Measurements from ENCODE around the gene ZNF804A.
A peak's percentile ranks its signal among the peaks of the same experiment; 100 is the strongest.
"Not testable (repeated sequence)": the region's sequence is repeated elsewhere in the genome, so short reads cannot be mapped to it uniquely, and the experiment has no call there.

Gene ZNF804A

DNA sequence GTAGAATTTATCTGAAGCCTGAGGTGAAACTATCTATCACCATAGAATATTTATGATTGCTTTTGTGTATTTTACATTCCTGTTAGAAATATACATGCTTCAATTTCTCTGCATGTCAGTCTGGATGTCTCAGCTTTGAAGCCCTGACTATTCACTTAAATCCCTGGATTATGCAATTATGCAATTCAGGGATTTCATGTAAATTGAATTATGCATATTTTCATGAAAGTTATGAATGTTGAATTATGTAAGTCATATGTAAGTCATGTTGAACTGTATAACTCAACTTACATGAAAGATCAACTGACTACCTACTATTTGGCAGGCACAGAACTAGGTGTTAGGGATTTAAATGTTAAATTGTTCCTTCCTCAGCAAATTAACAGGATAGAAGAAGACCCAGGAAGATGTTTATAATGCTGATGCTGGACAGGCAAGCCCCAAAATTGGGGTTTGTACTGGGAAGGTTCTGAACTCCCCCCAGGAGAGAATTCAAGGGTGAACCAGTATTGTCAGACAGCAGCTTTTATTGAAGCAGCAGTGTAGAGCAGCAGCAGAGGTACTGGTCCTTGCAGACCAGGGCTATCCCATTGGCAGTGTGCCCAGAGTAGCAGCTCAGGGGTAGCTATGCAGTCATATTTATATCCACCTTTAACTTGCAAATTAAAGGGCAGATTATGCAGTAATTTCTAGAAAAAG, 236.5 kb downstream of the ZNF804A start:
- DNase-seq = no peak

DNA sequence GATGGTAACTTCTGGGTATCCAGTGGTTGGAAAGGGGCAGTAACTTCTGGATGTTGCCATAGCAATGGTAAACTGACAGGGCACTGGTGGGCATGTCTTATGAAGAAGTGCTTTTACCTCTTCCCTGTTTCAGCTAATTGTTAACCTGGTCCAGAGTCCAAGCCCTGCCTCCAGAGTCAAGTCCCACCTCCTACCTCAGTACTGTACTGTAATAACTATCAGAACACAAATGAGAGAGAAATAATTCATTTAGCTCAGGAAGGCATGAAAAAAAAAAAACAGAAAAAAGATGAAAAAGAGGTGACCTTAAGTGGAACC, 237.0 kb downstream of the ZNF804A start:
- no peak for DNase-seq

DNA sequence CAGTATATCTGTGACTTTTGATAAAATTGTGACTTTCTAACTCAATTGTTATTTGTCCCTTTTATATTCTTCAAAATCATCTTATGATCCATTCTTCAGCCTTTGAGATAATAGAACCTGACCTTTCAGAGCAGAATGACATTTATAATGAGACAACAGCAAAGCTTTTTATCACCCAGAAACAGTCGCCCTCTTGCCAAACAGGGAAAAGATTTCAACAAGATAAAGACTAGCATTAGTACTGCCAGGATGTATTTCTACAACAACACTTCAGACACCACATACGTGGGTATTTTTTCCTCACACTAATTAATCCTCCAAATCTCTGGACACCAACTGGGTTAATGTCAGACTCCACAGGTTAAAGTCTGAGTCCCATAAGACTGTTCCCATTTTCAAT, 249.0 kb downstream of the ZNF804A start:
- DNase-seq = no peak

DNA sequence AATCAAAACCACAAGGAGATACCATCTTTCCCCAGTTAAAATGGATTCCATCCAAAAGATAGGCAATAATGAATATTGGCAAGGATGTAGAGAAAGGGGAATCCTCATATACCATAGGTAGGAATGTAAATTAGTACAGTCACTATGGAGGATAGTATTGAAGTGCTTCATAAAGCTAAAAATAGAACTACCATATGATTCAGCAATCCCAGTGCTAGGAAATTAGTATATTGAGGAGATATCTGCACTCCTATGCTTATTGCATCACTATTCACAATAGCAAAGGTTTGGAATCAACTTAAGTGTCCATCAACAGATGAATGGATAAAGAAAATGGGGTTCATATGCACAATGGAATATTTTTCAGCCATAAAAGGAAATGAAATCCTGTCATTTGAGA, 251.2 kb downstream of the ZNF804A start:
- no peak for DNase-seq

DNA sequence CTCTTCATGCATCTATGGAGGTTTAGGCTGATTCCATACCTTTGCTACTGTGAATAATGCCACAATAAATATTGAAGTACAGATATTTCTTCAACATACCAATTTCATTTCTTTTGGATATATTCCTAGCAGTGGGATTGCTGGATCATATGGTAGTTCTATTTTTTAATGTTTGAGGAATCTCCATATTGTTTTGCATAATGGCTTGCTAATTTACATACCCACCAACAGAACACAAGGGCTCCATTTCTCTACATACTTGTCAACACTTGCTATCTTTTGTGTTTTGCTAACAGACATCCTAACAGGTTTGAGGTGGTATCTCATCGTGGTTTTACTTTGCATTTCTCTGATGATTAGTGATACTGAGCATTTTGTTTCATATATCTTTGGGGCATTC, 253.2 kb downstream of the ZNF804A start:
- no peak for DNase-seq

DNA sequence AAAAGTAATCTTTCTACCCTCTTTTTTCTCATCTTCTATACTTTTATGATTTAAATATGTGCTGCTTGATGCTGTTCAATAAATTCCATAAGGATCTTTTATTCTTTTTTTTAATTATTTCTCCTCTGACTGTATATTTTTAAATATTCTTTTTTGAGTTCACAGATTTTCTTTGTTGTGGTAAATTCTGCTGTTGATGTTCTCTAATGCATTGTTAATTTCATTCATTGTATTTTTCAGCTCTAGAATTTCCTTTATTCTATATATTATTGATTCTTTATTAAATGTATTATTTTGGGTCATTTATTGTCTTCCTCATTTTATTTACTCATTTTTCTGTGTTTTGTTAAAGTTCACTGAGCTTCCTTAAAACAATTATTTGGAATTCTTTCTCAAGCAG, 260.9 kb downstream of the ZNF804A start:
- DNase-seq = no peak

DNA sequence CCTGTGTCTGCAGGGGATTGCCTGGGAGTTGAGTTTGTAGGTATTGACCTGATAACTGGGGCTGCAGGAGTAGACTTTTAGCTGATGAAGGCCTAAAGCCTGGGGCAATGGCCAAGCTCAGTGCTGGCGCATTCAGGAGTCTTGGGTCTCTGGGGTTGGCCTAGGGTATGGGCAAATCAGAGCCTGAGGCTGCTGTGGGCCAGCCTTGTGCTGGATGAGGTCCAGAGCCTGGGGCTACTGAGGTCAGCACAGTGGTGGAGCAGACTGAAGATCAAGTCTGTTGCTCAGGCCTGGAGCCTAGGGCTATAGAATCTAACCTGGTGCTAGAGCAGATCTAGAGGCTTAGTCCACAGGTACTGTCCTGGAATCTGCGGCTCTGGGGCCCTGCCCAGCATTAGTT, 262.4 kb downstream of the ZNF804A start:
- no peak for DNase-seq

DNA sequence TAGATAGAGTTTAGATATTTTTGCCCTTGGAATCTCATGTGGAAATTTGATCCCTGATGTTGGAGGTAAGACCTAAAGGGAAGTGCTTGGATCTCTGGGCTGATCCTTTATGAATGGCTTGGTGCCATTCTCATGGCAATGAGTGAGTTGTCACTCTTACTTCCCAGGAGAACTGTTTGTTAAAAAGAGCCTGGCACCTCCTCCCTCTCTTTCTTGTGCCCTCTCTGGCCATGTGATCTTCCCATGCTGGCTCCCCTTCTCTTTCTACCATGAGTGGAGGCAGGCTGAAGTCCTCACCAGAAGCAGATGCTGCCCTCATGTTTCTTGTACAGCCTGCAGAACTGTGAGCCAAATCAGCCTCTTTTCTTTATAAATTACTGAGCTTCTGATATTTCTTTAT, 276.9 kb downstream of the ZNF804A start:
- DNase-seq = no peak

DNA sequence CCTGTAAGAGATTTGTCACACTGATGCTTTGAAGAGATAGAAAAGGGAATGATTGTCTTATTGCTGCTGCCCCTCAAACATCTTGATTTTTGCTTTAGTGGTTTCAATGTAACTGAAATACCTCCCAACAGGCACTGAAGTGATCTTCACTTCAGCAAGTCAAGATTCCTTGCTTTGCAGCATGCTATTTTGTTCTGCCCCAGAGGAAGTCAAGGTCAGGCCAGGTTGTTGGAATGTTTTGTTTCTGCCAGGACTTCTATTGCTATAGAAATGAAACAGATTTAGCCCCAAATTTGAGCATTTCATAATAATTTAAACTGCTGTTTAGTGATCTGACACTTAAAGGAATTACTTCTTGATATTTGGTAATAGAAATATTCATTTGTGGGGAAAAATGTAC, 277.6 kb downstream of the ZNF804A start:
- DNase-seq = no peak

DNA sequence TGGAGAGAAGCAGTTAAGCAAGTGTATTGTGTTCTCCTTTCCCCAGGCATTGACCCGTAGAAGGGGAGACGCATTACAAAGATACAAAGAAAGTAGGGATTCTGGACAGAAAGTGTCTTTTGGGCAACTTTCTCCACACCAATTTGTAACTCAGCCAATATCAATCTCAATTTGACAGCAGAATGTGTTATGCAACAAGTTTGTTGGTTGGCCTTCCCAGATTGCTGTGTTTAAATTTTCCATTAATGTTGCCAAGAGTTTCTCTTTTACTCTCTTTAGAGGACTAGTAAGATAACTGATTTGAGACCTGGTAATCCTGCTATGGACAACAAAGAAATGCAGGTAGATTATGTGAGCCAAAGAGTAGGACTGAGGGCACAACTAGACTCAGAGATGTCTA, 279.6 kb downstream of the ZNF804A start:
- DNase-seq = no peak

DNA sequence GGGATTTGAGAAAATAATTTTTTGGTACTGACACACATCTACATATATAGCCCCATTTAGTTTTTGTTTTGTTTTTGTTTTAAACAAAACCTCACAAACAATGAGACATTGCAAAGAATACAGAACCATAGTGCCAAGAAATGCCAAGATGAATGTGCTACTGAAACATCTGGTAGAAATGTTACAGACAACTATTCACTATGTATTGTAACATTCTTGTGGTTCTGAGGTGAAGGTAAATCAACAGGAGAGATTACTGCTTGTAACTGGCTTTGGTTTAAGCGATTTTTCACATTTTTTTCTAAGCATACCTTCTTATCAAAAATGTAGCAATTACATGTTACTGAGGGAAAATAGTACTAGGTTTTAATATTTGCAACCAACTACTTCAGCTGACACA, 281.3 kb downstream of the ZNF804A start:
- no peak for DNase-seq

DNA sequence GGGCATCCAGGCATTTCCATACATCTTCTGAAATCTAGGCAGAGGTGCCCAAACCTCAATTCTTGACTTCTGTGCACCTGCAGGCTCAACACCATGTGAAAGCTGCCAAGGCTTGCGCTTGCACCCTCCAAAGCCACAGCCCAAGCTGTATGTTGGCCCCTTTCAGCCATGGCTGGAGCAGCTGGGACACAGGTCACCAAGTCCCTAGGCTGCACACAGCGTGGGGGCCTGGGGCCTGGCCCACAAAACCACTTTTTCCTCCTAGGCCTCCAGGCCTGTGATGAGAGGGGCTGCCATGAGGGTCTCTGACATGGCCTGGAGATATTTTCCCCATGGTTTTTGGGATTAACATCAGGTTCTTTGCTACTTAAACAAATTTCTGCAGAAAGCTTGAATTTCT, 288.3 kb downstream of the ZNF804A start:
- not testable (repeated sequence) for DNase-seq

DNA sequence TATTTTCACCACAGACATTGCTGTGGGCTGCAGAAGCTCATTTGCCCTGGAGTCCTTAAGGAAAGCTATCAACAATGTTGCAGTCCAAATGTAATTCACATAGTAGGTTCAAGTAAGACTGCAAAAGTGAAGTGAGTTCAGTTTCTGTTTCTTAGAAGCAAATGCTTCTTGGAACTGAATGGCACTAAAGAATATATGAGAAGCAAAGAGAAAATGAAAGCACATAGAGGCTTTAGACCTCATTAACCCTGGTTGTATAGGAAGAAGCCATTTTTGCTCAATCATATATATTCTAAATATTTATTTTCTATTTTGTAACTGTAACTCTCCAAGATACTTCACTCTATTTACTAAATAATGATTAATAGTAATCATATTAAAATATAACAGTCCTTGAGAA, 292.0 kb downstream of the ZNF804A start:
- DNase-seq = no peak

DNA sequence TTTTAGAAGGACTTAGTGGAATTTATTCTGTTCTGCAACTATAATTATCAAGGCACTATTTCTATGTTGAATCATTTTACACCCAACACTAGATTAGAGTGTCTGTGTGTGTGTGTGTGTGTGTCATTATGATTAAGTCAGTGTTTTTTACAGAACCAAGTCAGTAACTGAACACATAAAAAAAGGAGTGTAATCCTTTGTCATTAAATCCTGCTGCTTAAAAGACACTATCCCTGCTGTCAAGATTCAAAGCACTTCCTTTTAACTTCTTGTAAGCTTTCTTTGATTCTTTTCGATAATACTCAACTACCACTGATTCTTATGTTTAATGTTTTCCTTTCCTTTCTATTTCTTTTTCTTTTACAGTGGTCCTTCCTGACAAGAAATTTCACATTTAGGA, 306.7 kb downstream of the ZNF804A start:
- DNase-seq = no peak

DNA sequence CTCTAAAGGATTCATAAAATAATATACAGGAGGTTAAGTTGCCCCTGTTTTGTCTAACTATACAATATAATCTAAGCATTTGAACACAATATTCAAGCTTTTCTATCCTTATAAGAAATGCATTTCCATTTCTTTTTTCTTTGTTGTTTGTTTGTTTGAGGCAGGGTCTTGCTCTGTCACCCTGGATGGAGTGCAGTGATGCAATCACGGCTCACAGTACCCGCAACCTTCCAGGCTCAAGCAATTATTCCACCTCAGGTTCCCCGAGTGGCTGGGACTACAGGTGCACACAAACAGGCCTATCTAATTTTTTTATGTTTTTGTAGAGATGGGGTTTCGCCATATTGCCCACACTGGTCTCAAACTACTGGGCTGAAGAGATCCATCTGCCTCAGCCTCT, 307.8 kb downstream of the ZNF804A start:
- DNase-seq = no peak

DNA sequence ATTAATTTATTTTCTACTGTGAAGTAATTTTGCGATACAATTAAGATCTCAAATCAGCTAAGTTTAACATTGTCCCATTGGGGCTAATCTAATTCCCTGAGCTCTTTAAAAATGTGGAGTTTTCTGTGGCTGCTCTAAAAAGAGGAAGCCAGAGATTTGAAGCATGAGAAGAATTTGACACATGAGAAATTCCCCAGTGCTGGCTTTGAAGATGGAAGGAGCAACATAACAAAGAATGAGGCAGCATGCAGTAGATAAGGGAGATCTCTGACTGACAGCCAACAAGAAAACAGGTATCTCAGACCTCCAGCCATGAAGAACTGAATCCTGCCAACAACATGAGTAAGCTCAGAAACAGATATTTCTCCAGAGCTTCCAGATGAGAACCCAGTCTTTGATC, 308.4 kb downstream of the ZNF804A start:
- peak in 1 of 3 donors; percentile 7 for DNase-seq

DNA sequence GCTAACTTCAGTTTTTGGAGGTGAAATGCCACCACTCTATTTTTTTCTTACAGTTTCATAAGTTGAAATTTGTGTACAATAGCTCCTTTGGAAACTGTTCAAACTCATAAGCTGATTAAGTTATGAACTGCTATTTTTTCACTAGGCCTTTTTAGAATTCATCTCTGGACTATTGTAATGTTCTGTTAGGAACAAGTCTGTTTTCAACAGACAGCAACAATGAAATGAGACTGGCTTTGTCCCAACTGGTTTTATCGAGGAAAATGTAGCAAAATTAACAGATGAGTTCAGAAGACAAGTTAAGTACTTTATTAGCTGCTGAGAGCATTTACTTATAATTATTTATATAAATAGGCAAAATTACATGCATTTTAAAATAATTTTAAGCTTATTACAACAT, 310.6 kb downstream of the ZNF804A start:
- DNase-seq = no peak

DNA sequence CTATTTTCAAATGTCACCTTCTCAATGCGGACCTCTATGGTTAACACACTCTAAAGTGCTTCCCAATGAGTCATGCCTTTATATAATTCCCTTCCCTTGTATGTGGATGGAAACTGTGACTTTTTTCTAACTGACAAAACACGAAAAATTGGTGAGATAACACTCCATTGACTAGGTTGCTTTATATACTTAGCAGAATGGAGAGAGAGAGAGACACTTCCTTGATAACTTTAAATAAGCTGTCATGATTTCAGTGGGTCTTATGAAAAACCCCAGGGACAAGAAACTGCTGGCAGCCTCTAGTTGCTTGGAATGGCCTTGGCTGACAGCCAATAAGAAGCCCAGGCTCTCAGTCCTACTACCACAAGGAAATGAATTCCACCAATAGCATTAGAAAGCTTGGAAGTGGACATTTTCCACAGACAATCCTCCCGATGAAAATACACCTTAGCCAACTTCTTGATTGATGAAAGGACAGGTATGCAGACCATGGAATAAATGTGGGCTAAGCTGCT, 322.2 kb downstream of the ZNF804A start:
- DNase-seq = no peak

DNA sequence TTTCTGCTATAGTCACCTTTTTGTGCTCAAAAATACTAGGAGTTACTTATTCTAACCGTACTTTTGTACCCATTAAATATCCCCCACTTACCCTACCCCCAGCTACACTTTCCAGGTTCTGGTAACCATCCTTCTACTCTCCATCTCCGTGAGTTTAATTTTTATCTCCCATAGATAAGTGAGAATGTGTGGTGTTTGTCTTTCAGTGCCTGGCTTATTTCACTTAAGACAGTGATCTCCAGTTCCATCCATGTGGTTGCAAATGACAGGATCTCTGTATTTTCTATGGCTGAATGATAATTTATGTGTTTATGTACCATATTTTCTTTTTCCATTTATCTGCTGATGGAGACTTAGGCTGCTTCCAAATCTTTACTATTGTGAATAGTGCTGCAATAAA, 323.3 kb downstream of the ZNF804A start:
- no peak for DNase-seq

DNA sequence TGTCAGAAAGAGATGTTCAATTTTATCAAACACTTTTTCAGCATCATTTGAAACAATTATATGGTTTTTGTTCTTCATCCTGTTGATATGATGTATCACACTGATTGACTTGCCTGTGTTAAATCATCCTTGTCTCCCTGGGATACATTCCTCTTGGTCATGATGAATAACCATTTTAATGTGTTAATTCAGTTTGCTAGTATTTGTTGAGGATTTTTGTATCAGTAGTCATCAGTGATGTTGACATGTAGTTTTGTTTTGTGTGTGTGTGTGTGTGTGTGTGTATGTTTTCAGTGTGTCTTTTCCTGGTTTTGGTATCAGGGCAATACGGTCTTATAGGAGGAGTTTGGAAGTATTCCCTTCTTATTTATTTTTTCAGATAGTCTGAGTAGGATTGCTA, 325.4 kb downstream of the ZNF804A start:
- no peak for DNase-seq

DNA sequence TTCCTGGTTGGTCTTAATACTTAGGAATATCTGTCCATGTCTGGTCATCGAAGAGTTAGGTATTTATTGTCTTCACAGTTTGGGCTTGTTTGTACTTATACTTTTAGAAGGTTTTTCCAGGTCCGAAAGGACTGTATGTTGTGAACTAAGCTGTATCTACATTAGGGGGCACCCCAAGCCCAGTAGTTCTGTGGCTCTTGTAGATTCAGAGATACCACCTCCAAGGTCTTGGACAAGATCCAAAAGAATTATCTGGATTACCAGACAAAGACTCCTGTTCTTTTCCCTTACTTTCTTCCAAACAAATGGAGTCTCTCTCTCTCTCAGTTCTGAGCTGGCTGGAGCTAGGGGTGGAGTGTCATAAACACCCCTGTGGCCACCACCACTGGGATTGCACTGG, 328.7 kb downstream of the ZNF804A start:
- no peak for DNase-seq

DNA sequence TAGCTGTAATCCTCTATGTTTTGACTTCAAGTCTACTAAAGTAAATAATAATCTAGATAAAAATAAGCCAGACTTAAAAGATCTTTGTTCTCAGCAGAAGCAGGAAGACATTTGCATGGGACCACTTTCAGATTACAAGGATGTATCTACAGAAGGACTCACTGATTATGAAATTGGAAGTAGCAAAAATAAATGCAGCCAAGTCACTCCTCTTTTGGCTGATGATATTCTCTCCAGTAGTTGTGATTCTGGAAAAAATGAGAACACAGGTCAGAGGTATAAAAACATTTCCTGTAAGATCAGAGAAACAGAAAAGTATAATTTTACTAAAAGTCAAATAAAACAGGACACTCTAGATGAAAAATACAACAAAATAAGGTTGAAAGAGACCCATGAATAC, 338.4 kb downstream of the ZNF804A start:
- no peak for DNase-seq

DNA sequence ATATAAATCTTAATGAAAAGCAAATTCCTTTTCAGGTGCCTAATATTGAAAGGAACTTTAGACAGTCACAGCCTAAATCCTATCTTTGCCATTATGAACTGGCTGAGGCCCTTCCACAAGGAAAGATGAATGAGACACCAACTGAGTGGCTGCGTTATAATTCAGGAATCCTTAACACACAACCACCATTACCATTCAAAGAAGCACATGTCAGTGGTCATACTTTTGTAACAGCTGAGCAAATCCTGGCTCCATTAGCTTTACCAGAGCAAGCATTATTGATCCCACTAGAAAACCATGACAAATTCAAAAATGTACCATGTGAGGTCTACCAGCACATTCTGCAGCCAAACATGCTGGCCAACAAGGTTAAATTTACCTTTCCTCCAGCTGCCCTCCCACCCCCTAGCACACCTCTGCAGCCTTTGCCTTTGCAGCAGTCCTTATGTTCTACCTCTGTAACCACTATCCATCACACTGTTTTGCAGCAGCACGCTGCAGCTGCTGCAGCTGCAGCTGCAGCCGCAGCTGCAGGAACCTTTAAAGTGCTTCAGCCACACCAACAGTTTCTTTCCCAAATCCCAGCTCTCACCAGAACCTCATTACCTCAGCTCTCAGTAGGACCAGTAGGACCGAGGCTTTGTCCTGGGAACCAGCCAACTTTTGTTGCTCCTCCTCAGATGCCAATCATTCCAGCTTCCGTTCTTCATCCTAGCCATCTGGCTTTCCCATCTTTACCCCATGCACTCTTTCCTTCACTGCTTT, 340.1 kb downstream of the ZNF804A start:
- no peak for DNase-seq

DNA sequence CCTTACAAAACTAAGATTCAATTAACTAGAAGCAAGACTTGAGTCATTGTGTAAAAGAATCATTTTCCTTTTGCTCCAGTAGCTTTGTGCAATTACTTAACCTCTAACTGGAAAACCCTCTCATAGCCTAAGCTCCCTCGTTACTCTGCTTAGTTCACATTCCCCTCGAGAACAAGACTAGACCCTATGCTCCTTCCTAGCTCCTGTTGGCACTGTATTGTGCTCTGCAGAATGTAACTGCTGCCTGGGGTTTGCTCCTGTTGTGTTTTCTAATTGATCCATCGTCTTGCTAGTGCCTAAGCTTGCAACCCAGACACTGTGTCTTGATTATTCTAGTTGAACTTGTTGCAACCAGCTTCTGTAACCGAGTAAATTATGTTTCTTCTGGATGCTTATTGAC, 347.0 kb downstream of the ZNF804A start:
- no peak for DNase-seq

DNA sequence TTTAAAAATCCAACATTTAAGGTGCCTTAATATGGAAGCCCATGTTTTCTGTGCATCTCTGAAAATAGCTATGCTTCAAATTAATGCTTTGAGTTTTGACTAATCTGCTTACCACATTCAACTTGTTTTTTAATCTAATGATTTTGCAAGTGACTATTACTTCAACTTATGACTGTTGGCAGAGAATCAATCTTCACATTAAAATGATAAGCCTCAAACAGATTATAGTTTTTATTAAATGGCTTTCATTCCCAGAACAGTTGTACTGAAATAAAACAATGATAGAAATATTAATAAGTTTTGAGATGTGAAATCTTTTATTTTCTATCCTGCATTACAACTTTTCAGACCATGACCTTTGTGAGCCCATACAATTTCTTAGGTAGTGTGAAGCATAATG, 347.5 kb downstream of the ZNF804A start:
- DNase-seq = no peak
